Measurements from ENCODE around the gene DGUOK.

- TF ChIP-seq CTCF (IDR thresholded peaks at IDR 0.05) (no peak), POLR2A (IDR thresholded peaks at IDR 0.05) (no peak)
These were observed 37.5 kb upstream of the DGUOK start for GRCh38 chr2:73889206-73889605.
